Mesenchymal stem cell (in vitro differentiated cells and primary cell): ENCODE data around the gene TJP1.
"Not testable (repeated sequence)": the region's sequence is repeated elsewhere in the genome, so short reads cannot be mapped to it uniquely, and the experiment has no call there.

Source experiments
- DNase-seq: peaks from one replicate; pipeline ENCODE4 v3.0.0-alpha.2; 2013
- H2AFZ ChIP-seq: one replicate; pipeline ENCODE4 v1.6.1; 2013; ENCODE audit warnings: low read depth, mild to moderate bottlenecking, control low read depth, inconsistent platforms, low read length, moderate library complexity
- H2AK5ac ChIP-seq: 2 replicates; pipeline ENCODE4 v1.6.1; 2013; ENCODE audit warnings: low read length, moderate library complexity, mild to moderate bottlenecking, inconsistent platforms; ENCODE audit not compliant: severe bottlenecking
- H2BK120ac ChIP-seq: one replicate; pipeline ENCODE4 v1.6.1; 2013; ENCODE audit warnings: low read depth, mild to moderate bottlenecking, inconsistent platforms, low read length, moderate library complexity
- H2BK12ac ChIP-seq, 2 experiments: one replicate each; pipeline ENCODE4 v1.6.1; 2013; ENCODE audit warnings: inconsistent platforms in 2 of 2, low read length in 2 of 2, mild to moderate bottlenecking in 2 of 2, moderate library complexity in 2 of 2, control low read depth in 1 of 2
- H2BK15ac ChIP-seq: one replicate; pipeline ENCODE4 v1.6.1; 2013; ENCODE audit warnings: mild to moderate bottlenecking, low read depth, inconsistent platforms; ENCODE audit not compliant: poor library complexity, severe bottlenecking
- H2BK5ac ChIP-seq: 2 replicates; pipeline ENCODE4 v1.6.1; 2013; ENCODE audit warnings: low read depth, mild to moderate bottlenecking, low read length, control low read depth, inconsistent platforms; ENCODE audit not compliant: poor library complexity, severe bottlenecking
- H3K14ac ChIP-seq, 2 experiments: one replicate each; pipeline ENCODE4 v1.6.1; 2013; ENCODE audit warnings: inconsistent platforms in 2 of 2, low read length in 2 of 2, control low read depth in 1 of 2, mild to moderate bottlenecking in 1 of 2, moderate library complexity in 1 of 2
- H3K18ac ChIP-seq, 2 experiments: one replicate each; pipeline ENCODE4 v1.6.1; 2013; ENCODE audit warnings: inconsistent platforms in 2 of 2, low read length in 2 of 2, control low read depth in 1 of 2, low read depth in 1 of 2, mild to moderate bottlenecking in 1 of 2
- H3K23ac ChIP-seq, 2 experiments: one replicate each; pipeline ENCODE4 v1.6.1; 2013; ENCODE audit warnings: inconsistent platforms in 2 of 2, low read length in 2 of 2, mild to moderate bottlenecking in 2 of 2, moderate library complexity in 2 of 2, control low read depth in 1 of 2
- H3K27ac ChIP-seq: 2 replicates; pipeline ENCODE4 v1.5.1; 2013; ENCODE audit warnings: mild to moderate bottlenecking, moderate library complexity, low read length, control low read depth, inconsistent platforms; ENCODE audit not compliant: poor library complexity, severe bottlenecking
- H3K27me3 ChIP-seq, 2 experiments: 2 replicates each; pipeline versions ENCODE4 v1.6.1 to v1.7.0; 2013; ENCODE audit warnings: low read length in 2 of 2, mild to moderate bottlenecking in 2 of 2, moderate library complexity in 2 of 2, control low read depth in 1 of 2, inconsistent platforms in 1 of 2; ENCODE audit not compliant: control insufficient read depth in 1 of 2, insufficient read depth in 1 of 2
- H3K36me3 ChIP-seq, 2 experiments: 2 replicates each; pipeline versions ENCODE4 v1.6.1 to v1.7.0; 2013; ENCODE audit warnings: low read length in 2 of 2, control low read depth in 1 of 2, inconsistent platforms in 1 of 2, low read depth in 1 of 2, mild to moderate bottlenecking in 1 of 2; ENCODE audit not compliant: insufficient read depth in 2 of 2, control insufficient read depth in 1 of 2
- H3K4ac ChIP-seq, 2 experiments: one replicate each; pipeline ENCODE4 v1.6.1; 2013; ENCODE audit warnings: inconsistent platforms in 2 of 2, low read length in 2 of 2, mild to moderate bottlenecking in 2 of 2, moderate library complexity in 2 of 2, control low read depth in 1 of 2, low read depth in 1 of 2
- H3K4me1 ChIP-seq: 2 replicates; pipeline ENCODE4 v1.6.1; 2013; ENCODE audit warnings: low read depth, low read length, control low read depth; ENCODE audit not compliant: control insufficient read depth, insufficient read depth
- H3K4me2 ChIP-seq: 2 replicates; pipeline ENCODE4 v1.6.1; 2013; ENCODE audit warnings: low read length, mild to moderate bottlenecking, inconsistent platforms; ENCODE audit not compliant: poor library complexity, severe bottlenecking
- H3K4me3 ChIP-seq, 2 experiments: 2 replicates each; pipeline versions ENCODE4 v1.5.1 to v1.7.0; 2013; ENCODE audit warnings: low read length in 2 of 2, mild to moderate bottlenecking in 2 of 2, control low read depth in 1 of 2, low read depth in 1 of 2; ENCODE audit not compliant: insufficient read depth in 1 of 2
- H3K79me1 ChIP-seq: replicated peaks from 2 replicates; pipeline ENCODE4 v1.6.1; 2013; ENCODE audit warnings: mild to moderate bottlenecking, control low read depth, low read length, inconsistent platforms; ENCODE audit not compliant: poor library complexity, severe bottlenecking
- H3K9ac ChIP-seq: 2 replicates; pipeline ENCODE4 v1.7.0; 2013; ENCODE audit warnings: mild to moderate bottlenecking, low read length, moderate library complexity
- H3K9me3 ChIP-seq: 2 replicates; pipeline ENCODE4 v1.7.0; 2013; ENCODE audit warnings: mild to moderate bottlenecking, low read length; ENCODE audit not compliant: control insufficient read depth
- H4K8ac ChIP-seq: one replicate; pipeline ENCODE4 v1.6.1; 2013; ENCODE audit warnings: inconsistent platforms, mild to moderate bottlenecking, low read length, moderate library complexity
- H4K91ac ChIP-seq: one replicate; pipeline ENCODE4 v1.6.1; 2013; ENCODE audit warnings: mild to moderate bottlenecking, low read length, inconsistent platforms
- WGBS: methylation state at CpG from one replicate; pipeline ENCODE4 v1.1.7; 2013; ENCODE audit warnings: mixed read lengths; 5-methylcytosine and 5-hydroxymethylcytosine counted together

TJP1 gene

DNA sequence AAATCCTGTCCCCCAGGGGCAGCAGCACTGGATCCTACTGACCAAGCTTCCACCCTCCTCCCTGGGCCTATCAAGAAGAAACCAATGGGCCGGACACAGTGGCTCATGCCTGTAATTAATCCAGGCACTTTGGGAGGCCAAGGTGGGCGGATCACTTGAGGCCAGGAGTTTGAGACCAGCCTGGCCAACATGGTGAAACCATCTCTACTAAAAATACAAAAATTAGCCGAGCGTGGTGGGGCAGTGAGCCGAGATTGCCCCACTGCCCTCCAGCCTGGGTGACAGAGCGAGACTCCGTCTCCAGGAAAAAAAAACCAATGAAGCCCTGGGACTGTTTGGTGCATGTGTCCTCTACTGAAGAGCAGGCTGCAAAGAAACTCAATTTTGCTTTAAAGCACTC lies 125.8 kb downstream of the TJP1 start:
- not testable (repeated sequence) for H3K9me3 ChIP-seq, H3K4me3 ChIP-seq, H3K79me1 ChIP-seq, H3K27me3 ChIP-seq, H3K4ac ChIP-seq, H3K4me1 ChIP-seq, H2AK5ac ChIP-seq, H3K4me2 ChIP-seq, H3K27ac ChIP-seq, DNase-seq, H2AFZ ChIP-seq, H2BK12ac ChIP-seq, H3K23ac ChIP-seq, H3K14ac ChIP-seq, H3K18ac ChIP-seq, H2BK15ac ChIP-seq, H3K9ac ChIP-seq, H4K91ac ChIP-seq, H2BK5ac ChIP-seq, H2BK120ac ChIP-seq, H4K8ac ChIP-seq
- H3K36me3 ChIP-seq, result peaks cover 21 to 39% of the 10 kb centered on the region in 2 experiments
- WGBS, result 96% methylated on average over 7 of the region's 7 CpGs

DNA sequence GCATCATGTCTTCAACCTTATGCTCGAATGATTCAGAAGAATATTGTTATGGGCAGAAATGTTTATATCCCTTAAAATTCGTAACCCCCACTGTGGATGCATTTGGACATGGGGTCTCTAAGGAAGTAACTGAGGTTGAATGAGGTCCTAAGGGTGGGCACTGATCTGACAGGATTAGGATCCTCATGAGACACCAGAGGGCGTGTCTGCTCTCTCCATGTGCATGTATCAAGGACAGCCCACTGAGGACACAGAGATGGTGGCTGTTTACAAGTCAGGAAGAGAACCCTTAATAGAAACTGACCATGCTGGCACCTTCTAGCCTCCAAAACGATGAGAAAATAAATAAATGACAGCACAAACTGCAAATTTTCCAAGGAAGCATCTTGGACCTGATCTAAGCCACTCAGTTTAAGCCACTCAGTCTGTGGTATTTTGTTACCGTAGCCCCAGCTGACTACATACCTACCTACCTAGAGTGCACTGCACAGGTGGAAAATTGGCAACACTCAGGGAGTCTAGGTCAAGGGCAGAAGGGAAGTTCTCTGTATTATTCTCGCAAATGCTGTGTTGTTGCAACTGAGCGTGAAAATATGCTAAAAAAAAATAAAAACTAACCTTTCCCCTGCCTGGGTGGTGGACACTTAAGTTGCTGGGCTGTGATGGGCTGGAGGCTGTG lies 126.6 kb downstream of the TJP1 start:
- no peak overlapping the region for H2BK120ac ChIP-seq
- DNase-seq, result no peak
- H3K4ac ChIP-seq, result no peak overlapping the region
- H2AK5ac ChIP-seq, result no peak overlapping the region
- H3K4me3 ChIP-seq, result no peak overlapping the region
- no peaks in the 10 kb centered on the region for H3K9me3 ChIP-seq
- no peaks in the 10 kb centered on the region for H3K79me1 ChIP-seq
- no peak overlapping the region for H2BK5ac ChIP-seq
- peaks cover 21 to 31% of the 10 kb centered on the region in 2 experiments for H3K36me3 ChIP-seq
- H4K91ac ChIP-seq, result no peak overlapping the region
- H3K14ac ChIP-seq, result no peak overlapping the region
- H2AFZ ChIP-seq, result no peak overlapping the region
- no peak overlapping the region for H3K23ac ChIP-seq
- peaks cover 13% of the 10 kb centered on the region for H3K4me1 ChIP-seq
- H3K9ac ChIP-seq, result no peak overlapping the region
- no peak overlapping the region for H3K27ac ChIP-seq
- H3K18ac ChIP-seq, result no peak overlapping the region
- no peak overlapping the region for H2BK12ac ChIP-seq
- no peak overlapping the region for H2BK15ac ChIP-seq
- no peaks in the 10 kb centered on the region for H3K27me3 ChIP-seq
- H3K4me2 ChIP-seq, result no peak overlapping the region
- H4K8ac ChIP-seq, result no peak overlapping the region
- WGBS, result 78% methylated on average over 5 of the region's 7 CpGs

DNA sequence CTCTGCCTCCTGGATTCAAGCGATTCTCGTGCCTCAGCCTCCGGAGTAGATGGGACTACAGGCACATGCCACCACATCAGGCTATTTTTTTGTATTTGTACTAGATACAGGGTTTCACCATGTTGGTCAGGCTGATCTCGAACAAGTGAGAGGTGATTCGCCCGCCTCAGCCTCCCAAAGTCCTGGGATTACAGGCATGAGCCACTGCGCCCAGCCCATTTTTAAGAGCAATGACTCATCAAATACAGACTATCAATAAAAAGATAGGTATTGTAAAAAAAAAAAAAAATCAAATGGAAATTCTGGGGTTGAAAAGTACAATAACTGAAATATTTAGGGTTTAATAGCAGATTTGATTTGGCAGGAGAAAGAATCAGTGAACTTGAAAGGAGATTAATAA lies 129.0 kb downstream of the TJP1 start:
- no peak overlapping the region for H3K4me2 ChIP-seq
- H3K9me3 ChIP-seq, result no peaks in the 10 kb centered on the region
- H2BK5ac ChIP-seq, result no peak overlapping the region
- H2BK15ac ChIP-seq, result no peak overlapping the region
- no peak overlapping the region for H2BK120ac ChIP-seq
- H3K14ac ChIP-seq, result no peak overlapping the region
- DNase-seq, result no peak
- no peak overlapping the region for H3K27ac ChIP-seq
- H3K36me3 ChIP-seq, result peaks cover 10 to 16% of the 10 kb centered on the region in 2 experiments
- H3K4me3 ChIP-seq, result no peak overlapping the region
- H4K8ac ChIP-seq, result no peak overlapping the region
- H2AK5ac ChIP-seq, result no peak overlapping the region
- H3K23ac ChIP-seq, result no peak overlapping the region
- no peak overlapping the region for H4K91ac ChIP-seq
- no peaks in the 10 kb centered on the region for H3K79me1 ChIP-seq
- H3K4ac ChIP-seq, result no peak overlapping the region
- H3K4me1 ChIP-seq, result peaks cover 14% of the 10 kb centered on the region
- H3K9ac ChIP-seq, result no peak overlapping the region
- no peaks in the 10 kb centered on the region for H3K27me3 ChIP-seq
- no peak overlapping the region for H3K18ac ChIP-seq
- no peak overlapping the region for H2BK12ac ChIP-seq
- H2AFZ ChIP-seq, result no peak overlapping the region
- WGBS, result 89% methylated on average over 6 of the region's 7 CpGs

DNA sequence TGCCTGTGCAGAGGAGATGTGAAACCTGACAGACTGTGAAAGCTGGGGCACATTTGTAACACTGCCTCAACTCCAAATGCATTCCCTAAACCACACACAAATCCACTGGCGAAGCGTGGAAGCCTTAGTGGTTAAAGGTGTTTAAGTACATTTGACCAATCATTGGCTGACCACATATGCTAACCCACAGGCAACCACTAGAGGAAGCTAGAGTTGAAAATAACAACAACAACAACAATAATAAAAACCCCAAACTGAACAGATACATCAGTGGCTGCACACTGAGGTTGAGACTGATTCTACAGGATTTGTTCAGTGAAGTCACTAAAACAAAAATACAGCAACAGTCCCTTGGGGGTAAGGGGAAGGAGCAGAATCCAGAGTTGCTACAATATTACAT lies 129.7 kb downstream of the TJP1 start:
- Histone ChIP-seq H2BK12ac (no peak overlapping the region), H3K4me2 (no peak overlapping the region), H2AK5ac (no peak overlapping the region), H3K4me3 (no peak overlapping the region), H3K4me1 (peaks cover 13% of the 10 kb centered on the region), H3K36me3 (peaks cover 4 to 16% of the 10 kb centered on the region in 2 experiments), H3K27ac (no peak overlapping the region), H2BK5ac (no peak overlapping the region), H3K9ac (no peak overlapping the region), H3K9me3 (no peaks in the 10 kb centered on the region), H3K14ac (no peak overlapping the region), H2AFZ (no peak overlapping the region), H4K8ac (no peak overlapping the region), H2BK120ac (no peak overlapping the region), H3K79me1 (no peaks in the 10 kb centered on the region), H3K23ac (no peak overlapping the region), H4K91ac (no peak overlapping the region), H3K18ac (no peak overlapping the region), H2BK15ac (no peak overlapping the region), H3K4ac (no peak overlapping the region), H3K27me3 (no peaks in the 10 kb centered on the region)
- DNase-seq, result no peak
- WGBS, result no CpG with 5 or more reads among the region's 2 CpGs
